Neural cell (in vitro differentiated cells): ENCODE data around the gene GUCA2B. TPM values are rescaled to one million over a fixed set of nuclear protein-coding genes. Genes with fewer than 3 reads are reported as not detected.

Experiments
- H2AFZ ChIP-seq: fragments of 200-600, 300-800 bp; sonication (generic), shearing (Covaris generic); 2 replicates; pipeline ENCODE4 v1.6.0; 2014; ENCODE audit warnings: low read depth, mild to moderate bottlenecking, antibody characterized with exemption, low read length, moderate library complexity
- H3F3A ChIP-seq: fragments of 200-600 bp; shearing (Covaris generic); 2 replicates; pipeline ENCODE4 v1.6.1; 2016; ENCODE audit warnings: mild to moderate bottlenecking, moderate library complexity, mixed read lengths, antibody characterized with exemption, low read length; ENCODE audit not compliant: insufficient read depth, poor library complexity, severe bottlenecking
- H3K27ac ChIP-seq: fragments of 200-600, 300-800 bp; sonication (generic), shearing (Covaris generic); 2 replicates; pipeline ENCODE4 v1.5.1; 2014; ENCODE audit warnings: mild to moderate bottlenecking, low read length, moderate library complexity
- H3K27me3 ChIP-seq: fragments of 300-800, 200-600 bp; sonication (generic), shearing (Covaris generic); 2 replicates; pipeline ENCODE4 v1.6.0; 2014; ENCODE audit warnings: mild to moderate bottlenecking, low read depth, low read length, moderate library complexity; ENCODE audit not compliant: insufficient read depth
- H3K36me3 ChIP-seq: fragments of 300-800, 200-600 bp; sonication (generic), shearing (Covaris generic); 2 replicates; pipeline ENCODE4 v1.5.1; 2014; ENCODE audit warnings: mild to moderate bottlenecking, antibody characterized with exemption, low read length, moderate library complexity; ENCODE audit not compliant: insufficient read depth
- H3K4me2 ChIP-seq: fragments of 300-800, 200-600 bp; sonication (generic), shearing (Covaris generic); 2 replicates; pipeline ENCODE4 v1.6.0; 2014; ENCODE audit warnings: mild to moderate bottlenecking, low read length
- H3K4me3 ChIP-seq: fragments of 300-800, 200-600 bp; sonication (generic), shearing (Covaris generic); 2 replicates; pipeline ENCODE4 v1.5.1; 2014; ENCODE audit warnings: mild to moderate bottlenecking, low read length, moderate library complexity
- H3K79me2 ChIP-seq: fragments of 200-600 bp; shearing (Covaris generic); replicated peaks from 2 replicates; pipeline ENCODE4 v1.6.0; 2014; ENCODE audit warnings: mild to moderate bottlenecking, low read length, moderate library complexity; ENCODE audit not compliant: insufficient read depth
- H3K9ac ChIP-seq: fragments of 300-800, 200-600 bp; sonication (generic), shearing (Covaris generic); 2 replicates; pipeline ENCODE4 v1.6.1; 2016; ENCODE audit warnings: mild to moderate bottlenecking, low read length, mixed read lengths
- H3K9me2 ChIP-seq: fragments of 200-600 bp; shearing (Covaris generic); 2 replicates; pipeline ENCODE4 v1.6.1; 2016; ENCODE audit warnings: mild to moderate bottlenecking, low read length, mixed read lengths; ENCODE audit not compliant: insufficient read depth
- H3K9me3 ChIP-seq: fragments of 200-600, 300-800 bp; sonication (generic), shearing (Covaris generic); 2 replicates; pipeline ENCODE4 v1.6.1; 2016; ENCODE audit warnings: mild to moderate bottlenecking, mixed run types, low read length, moderate library complexity, mixed read lengths
- H4K20me1 ChIP-seq: fragments of 200-600 bp; shearing (Covaris generic); 2 replicates; pipeline ENCODE4 v1.6.1; 2016; ENCODE audit warnings: mild to moderate bottlenecking, mixed run types; ENCODE audit not compliant: insufficient read depth
- CTCF ChIP-seq: fragments of 450-650 bp; IDR thresholded peaks from 2 replicates; pipeline ENCODE4 v1.5.1; 2014; ENCODE audit warnings: antibody characterized with exemption, mild to moderate bottlenecking, moderate library complexity; ENCODE audit not compliant: poor library complexity, severe bottlenecking
- EP300 ChIP-seq: fragments of 450-650 bp; conservative IDR thresholded peaks from 2 replicates; pipeline ENCODE4 v1.6.1; 2014; ENCODE audit warnings: antibody characterized with exemption, mild to moderate bottlenecking, moderate library complexity; ENCODE audit not compliant: poor library complexity, severe bottlenecking
- EZH2 ChIP-seq: fragments of 200-600, 300-800 bp; shearing (Covaris generic), sonication (generic); IDR thresholded peaks from 2 replicates; pipeline ENCODE4 v1.6.1; 2014; ENCODE audit warnings: antibody characterized with exemption, low read length, borderline replicate concordance, mild to moderate bottlenecking; ENCODE audit not compliant: insufficient read depth, poor library complexity, severe bottlenecking
- MXI1 ChIP-seq: fragments of 450-650 bp; conservative IDR thresholded peaks from 2 replicates; pipeline ENCODE4 v1.6.1; 2014; ENCODE audit warnings: antibody characterized with exemption, mild to moderate bottlenecking; ENCODE audit not compliant: poor library complexity, severe bottlenecking
- POLR2AphosphoS5 ChIP-seq: IDR thresholded peaks from 2 replicates; pipeline ENCODE4 v1.6.1; 2012
- RAD21 ChIP-seq: fragments of 450-650 bp; conservative IDR thresholded peaks from 2 replicates; pipeline ENCODE4 v1.6.1; 2014; ENCODE audit warnings: antibody characterized with exemption, mild to moderate bottlenecking, moderate library complexity
- REST ChIP-seq: IDR thresholded peaks from 2 replicates; pipeline ENCODE4 v1.6.1; 2012; ENCODE audit warnings: borderline replicate concordance
- SMC3 ChIP-seq: fragments of 450-650 bp; conservative IDR thresholded peaks from 2 replicates; pipeline ENCODE4 v1.6.1; 2014; ENCODE audit warnings: antibody characterized with exemption, mild to moderate bottlenecking, moderate library complexity; ENCODE audit not compliant: poor library complexity
- TAF1 ChIP-seq: IDR thresholded peaks from 2 replicates; pipeline ENCODE4 v1.6.1; 2012; ENCODE audit warnings: low read depth
- polyA plus RNA-seq: library from polyadenylated mRNA; depleted of rRNA; stranded (reverse); fragments of >200 nt; gene quantifications from 2 replicates; pipeline ENCODE4 v1.2.3, GENCODE V29; 2014

The GUCA2B gene
- polyA plus RNA-seq, 1 donor from 2014 or later, result not detected

GRCh38 chr1:42135426-42135825, 17.8 kb upstream of the GUCA2B start:
- no peaks in the 10 kb centered on the region for H4K20me1 ChIP-seq
- H3K79me2 ChIP-seq, result no peaks in the 10 kb centered on the region
- H2AFZ ChIP-seq, result no peak overlapping the region
- H3K27me3 ChIP-seq, result no peaks in the 10 kb centered on the region
- no peak overlapping the region for H3K9ac ChIP-seq
- H3F3A ChIP-seq, result no peaks in the 10 kb centered on the region
- no peak overlapping the region for H3K4me3 ChIP-seq
- TF ChIP-seq REST, result no peak
- TF ChIP-seq SMC3, result no peak
- TF ChIP-seq CTCF, result no peak
- no peak for TF ChIP-seq EZH2
- TF ChIP-seq RAD21, result no peak
- TF ChIP-seq POLR2AphosphoS5, result no peak
- TF ChIP-seq MXI1, result no peak
- no peak for TF ChIP-seq EP300
- TF ChIP-seq TAF1, result no peak
- H3K9me3 ChIP-seq, result no peaks in the 10 kb centered on the region
- no peak overlapping the region for H3K4me2 ChIP-seq
- H3K27ac ChIP-seq, result no peak overlapping the region
- H3K36me3 ChIP-seq, result no peaks in the 10 kb centered on the region
- no peaks in the 10 kb centered on the region for H3K9me2 ChIP-seq

GRCh38 chr1:42136466-42136865, 16.7 kb upstream of the GUCA2B start:
- H3K4me3 ChIP-seq, result no peak overlapping the region
- no peak overlapping the region for H2AFZ ChIP-seq
- no peak overlapping the region for H3K27ac ChIP-seq
- no peaks in the 10 kb centered on the region for H3K27me3 ChIP-seq
- H3K4me2 ChIP-seq, result no peak overlapping the region
- TF ChIP-seq POLR2AphosphoS5, result no peak
- no peak for TF ChIP-seq CTCF
- no peak for TF ChIP-seq EZH2
- no peak for TF ChIP-seq SMC3
- no peak for TF ChIP-seq REST
- no peak for TF ChIP-seq EP300
- no peak for TF ChIP-seq RAD21
- no peak for TF ChIP-seq TAF1
- TF ChIP-seq MXI1, result no peak
- H4K20me1 ChIP-seq, result no peaks in the 10 kb centered on the region
- no peak overlapping the region for H3K9ac ChIP-seq
- H3K9me3 ChIP-seq, result no peaks in the 10 kb centered on the region
- no peaks in the 10 kb centered on the region for H3K79me2 ChIP-seq
- no peaks in the 10 kb centered on the region for H3K36me3 ChIP-seq
- H3K9me2 ChIP-seq, result no peaks in the 10 kb centered on the region
- H3F3A ChIP-seq, result no peaks in the 10 kb centered on the region
